T1000 (cell line): ENCODE data around the gene CDS2.
"Not testable (repeated sequence)": the region's sequence is repeated elsewhere in the genome, so short reads cannot be mapped to it uniquely, and the experiment has no call there.

Experiments
- DNase-seq: peaks from one replicate; lab custom pipeline; 2025; ENCODE audit warnings: mixed read lengths; lab: John Stamatoyannopoulos, UW

CDS2 gene

DNA sequence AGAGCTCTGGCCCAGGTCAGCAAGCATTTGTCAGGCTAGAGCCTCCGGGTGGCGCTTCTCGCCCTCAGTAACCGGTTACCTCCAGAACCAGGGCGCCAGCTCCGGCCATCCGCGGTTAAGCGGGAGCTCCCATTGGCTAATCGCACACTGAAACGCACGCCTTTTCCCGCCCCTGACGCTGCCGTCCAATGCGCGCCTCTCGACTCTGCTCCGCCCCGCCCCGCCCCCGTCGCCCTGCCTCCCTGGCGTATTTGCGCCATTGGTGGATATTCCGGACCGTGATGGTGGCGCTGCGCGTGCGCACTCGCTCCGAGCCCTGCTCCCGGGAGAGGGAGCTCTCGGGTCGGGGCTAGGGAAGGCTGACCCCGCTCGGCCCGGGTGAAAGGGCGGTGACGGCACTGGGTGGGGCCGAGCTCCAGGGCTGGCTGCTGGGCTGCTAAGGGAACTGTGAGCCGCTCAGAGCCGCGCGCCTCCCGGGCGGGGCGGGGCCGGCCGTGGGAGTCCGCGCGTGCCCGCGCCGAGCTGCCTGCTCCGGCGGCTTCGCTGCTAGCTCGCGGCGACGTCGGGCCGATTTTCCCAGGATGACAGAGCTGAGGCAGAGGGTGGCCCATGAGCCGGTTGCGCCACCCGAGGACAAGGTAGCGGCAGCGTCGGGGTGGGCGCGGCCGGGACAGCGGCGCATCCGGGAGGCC, at the start of gene CDS2:
Gene CDS2, plus strand, starts transcription at position 497 of the 692 bp plus-strand sequence. Its CDS starts 85 bp downstream, at position 582.
- peak; percentile 99 for DNase-seq

DNA sequence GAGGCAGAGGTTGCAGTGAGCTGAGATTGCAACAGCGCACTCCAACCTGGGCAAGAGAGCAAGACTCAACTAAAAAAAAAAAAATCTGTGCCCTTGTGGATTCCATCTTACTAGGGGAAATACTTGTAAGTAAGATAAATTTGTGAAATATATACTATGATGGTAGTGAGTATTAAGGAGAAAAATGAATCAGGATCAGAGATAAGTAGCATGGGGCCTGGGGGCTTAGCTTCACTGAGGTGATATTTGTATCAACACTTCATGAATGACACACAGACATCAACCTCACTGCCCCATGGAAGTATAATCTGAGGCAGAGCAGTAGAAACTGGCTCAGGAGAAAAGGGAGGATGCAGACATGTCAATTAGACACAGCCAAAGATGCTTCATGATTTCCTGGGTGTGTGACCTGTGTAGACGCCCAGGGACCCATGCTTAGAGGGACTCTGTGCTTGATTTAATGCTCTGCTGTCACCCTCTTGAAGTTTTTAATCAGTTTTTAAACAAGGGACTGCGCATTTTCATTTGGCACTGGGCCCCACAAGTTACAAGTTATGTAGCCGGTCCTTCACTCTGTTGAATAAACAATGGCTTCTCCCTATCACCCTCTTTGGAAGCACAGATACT, 48.9 kb upstream of the CDS2 start:
- DNase-seq = no peak

DNA sequence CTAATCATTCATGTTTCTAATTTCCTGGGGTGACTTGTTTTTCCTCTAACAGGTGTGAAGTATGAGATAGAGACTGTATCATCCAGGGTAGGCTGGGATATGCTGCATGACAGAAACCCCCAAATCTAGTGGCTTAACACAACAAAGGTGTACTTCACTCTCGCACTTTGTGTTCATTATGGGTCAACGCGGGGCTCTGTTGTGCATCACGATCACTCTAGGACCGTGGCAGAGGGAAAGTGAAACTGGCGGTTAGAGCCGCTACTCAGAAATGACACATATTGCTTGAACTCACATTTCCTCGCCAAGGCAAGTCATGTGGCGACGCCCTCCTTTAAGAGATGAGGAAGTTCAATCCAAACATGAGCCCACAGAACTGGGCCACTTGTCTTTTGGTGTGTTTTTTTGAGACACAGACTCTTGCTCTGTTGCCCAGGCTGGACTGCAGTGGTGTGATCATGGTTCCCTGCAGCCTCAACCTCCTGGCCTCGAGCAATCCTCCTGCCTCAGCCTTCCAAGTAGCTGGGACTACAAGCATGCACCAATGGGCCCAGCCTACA, 48.3 kb upstream of the CDS2 start:
- DNase-seq = no peak

DNA sequence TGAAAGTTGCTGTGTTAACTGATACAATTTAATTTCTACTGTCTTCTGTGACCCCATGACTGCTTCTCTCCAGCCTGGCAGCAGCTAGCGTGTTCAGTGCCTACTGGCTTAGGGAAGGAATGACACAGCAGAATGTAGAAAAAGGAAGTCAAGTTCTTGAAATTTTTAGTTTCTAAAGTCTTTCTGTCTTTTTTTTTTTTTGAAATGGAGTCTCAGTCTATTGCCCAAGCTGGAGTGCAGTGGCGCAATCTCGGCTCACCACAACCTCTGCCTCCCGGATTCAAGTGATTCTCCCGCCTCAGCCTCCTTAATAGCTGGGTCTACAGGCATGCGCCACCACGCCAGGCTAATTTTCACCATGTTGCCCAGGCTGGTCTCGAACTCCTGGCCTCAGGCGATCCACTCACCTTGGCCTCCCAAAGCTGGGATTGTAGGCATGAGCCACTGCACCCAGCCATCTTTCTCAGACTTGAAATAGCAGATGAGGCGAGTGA, 46.4 kb upstream of the CDS2 start:
- no peak for DNase-seq

DNA sequence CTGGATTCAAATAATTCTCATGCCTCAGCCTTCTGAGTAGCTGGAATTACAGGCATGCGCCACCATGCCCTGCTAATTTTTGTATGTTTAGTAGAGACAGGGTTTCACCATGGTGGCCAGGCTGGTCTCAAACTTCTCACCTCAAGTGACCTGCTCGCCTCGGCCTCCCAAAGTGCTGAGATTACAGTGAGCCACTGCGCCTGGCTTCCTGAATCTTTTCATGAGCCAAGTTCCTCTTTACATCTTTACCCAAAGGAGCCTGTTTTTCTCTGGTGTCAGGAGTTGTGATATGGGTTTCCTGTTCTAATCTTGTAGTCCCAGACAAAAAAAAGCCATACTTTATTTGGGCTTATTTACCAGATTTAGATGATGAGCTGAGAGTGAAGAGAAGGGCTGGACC, 41.4 kb upstream of the CDS2 start:
- DNase-seq = no peak

DNA sequence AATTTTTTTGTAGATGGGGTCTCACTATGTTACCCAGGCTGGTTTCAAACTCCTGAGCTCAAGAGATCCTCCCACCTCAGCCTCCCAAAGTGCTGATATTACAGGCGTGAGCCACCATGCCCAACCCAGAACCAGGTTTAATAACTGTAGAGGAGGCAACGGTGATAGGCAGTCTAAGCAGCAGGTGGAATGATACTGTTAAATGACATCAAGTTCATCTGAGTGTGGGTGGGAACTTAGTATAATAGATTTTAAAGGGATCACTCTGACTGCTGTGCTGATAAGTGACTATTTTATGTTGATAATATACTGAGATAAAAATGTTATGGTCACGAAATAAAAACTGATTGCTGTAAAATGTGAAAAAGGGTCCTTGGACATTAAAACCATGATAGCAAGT, 38.1 kb upstream of the CDS2 start:
- no peak for DNase-seq

DNA sequence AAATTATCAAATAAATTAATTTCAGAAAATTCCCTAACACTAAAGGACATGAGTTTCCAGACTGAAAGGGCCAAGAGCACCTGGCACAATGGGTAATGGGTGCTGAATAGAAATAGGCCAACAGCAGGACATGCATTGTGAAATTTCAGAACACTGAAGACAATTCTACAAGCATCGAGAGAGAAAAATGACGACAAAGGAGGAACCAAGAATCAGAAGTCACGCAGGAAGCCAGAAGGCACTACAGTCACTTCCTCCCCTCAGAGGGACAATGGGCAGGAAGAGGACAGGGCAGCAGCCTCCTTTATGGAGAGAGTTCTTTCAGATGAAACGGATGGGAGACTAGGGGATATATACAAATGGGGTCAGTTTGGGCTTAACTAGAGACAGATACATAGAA, 36.6 kb upstream of the CDS2 start:
- no peak for DNase-seq

DNA sequence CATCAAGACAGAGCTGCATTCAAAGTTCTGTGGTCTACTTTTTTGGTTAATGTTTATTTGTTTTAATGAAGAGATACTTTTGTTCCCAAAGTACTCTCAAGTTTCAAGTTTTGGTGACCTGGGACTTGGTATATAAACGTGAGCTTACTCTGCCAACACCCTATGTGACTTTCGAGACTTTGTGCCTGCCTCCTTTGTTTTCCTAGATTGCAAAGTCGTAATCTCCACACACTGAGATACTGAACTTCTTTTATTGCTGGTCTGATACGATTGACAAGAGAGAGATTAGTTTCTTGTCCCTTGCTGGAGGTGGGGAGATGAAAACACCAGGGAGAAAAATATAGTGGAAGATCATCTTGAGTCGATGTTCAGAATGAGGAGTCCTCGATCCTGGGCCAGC, 34.9 kb upstream of the CDS2 start:
- no peak for DNase-seq

DNA sequence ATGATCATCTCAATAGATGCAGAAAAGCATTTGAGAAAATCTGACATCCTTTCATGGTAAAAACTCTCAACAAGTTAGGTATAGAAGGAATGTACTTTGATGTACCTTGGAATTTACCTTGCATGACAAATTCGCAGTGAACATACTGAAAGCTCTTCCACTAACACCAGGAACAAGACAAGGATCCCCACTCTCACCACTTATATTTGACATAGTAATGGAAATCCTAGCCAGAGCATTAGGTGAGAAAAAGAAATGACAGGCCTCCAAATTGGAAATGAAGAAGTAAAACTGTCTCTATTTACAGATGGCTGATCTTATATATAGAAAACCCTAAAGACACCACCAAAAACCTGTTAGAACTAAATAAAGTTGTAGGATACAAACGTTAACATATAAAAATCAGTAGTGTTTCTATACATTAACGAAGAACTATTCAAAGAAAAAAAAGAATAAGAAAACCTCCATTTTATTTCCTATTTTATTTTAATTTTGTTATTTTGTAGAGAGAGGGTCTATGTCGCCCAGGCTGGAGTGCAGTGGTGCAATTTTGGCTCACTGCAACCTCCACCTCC, 34.0 kb upstream of the CDS2 start:
- DNase-seq = no peak

DNA sequence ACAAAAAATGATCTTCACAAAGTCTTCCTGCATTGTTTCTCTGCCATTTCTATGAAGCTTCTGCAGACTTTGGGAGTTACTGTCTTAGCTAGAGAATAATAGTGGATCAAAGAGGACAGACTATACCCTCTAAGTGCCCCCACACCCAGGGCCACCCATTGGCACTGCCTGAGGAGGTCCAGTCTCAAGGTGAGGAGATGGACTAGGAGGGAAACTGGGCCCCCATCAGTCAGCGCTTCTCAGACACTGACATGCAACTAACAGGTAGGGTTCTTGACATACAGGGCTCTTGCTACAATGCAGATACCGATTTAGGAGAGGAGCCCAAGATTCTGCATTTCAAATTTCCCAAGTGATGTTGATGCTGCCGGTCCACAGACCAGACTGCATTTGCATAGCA, 31.4 kb upstream of the CDS2 start:
- DNase-seq = no peak

DNA sequence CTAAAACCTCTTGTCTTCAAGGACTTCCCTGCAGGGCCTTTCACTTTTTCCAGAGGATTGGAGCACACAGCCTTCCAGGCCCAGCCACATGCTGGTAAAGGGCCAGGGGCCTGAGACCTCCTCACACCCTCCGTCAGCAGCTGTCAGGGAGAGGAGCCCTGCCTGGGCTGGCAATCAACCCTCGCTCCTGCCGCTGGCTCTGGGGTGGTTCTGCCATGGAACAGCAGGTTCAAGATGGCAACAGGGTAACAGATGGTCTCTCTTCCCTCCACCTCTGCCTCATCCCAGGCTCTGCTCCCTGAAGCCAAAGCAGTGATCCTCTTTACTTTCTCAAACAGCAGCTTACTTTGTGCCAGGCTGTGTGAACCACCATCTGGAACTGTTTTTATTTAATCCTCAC, 30.9 kb upstream of the CDS2 start:
- no peak for DNase-seq

DNA sequence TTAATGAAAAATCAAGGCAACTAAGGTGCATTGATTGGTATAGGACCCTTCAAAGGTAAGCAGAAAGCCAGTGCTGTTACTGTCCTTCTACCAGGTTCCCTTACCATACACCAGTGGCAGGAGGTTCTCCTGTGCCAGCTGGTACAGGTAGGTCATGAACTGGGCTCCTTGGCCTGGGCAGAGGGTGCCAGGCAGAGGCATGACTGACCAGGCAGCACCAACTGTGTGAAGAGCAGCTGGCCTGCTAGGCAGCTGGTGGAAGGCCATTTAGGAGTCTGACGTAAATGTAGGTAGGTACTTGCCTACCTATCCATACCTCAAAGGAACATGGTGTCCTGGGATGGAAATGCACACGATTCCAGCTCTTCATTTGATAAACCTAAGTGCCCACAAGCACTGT, 30.3 kb upstream of the CDS2 start:
- no peak for DNase-seq

DNA sequence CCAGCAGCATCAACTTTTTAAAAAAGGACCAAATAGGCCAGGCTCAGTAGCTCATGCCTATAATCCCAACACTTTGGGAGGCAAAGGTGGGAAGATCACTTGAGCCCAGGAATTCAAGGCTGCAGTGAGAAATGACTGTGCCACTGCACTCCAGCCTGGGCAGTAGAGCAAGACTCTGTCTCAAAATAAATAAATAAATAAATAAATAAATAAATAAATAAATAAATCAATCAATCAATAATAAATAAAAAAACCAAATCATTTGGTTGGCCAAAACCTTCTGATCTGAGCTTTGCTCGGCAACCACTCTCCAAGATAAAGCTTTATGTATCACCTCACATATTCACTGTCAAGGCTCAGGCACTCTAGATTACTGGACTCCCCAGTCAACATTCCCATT, 27.8 kb upstream of the CDS2 start:
- DNase-seq = not testable (repeated sequence)

DNA sequence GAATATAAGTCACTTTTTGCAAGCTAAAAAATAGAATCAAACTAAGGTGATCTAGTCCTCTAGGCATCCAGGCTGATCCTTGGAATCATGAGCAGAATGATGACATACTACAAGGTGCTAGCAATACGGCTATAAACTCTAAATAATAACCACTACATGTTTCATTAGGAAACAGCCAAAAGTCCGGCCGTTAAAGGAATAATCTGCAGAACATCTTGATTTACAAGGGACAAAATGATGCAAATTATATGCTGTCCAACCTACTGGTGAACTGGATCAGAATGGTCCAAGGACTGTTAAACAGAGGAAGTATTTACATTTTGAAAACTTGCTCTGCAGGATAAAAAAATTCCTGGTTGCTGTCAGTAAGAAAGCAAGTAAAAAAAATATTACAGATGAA, 26.9 kb upstream of the CDS2 start:
- DNase-seq = not testable (repeated sequence)

DNA sequence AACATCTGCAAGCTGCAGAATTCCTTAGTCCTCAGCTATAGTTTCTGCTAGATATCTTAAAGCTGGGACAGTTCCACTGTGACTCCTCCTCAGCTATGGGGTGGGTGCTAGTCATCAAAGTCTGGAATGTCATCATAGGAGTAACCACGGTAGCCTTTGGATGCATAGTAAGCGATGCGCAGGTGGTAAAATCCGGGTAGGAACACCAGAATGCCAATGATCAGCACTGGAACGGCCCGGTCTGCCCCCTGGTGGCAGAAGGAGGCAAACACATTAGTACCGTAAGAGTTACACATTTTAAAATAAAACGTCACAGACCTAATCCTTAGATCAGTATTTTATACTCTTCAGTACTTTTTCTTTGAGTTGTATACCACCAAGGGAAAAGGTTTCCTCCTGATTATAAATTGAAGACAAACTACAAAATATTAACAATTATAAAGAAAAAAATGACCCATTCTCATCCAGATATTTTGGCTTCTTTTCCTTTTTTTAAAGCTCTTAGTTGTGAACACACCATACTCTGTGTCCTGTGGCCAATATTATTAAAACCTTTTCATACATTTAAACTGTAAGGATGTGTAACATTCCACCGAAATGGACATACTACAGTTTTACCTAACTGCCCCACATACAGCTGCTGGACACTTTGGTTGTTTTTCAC, 26.0 kb upstream of the CDS2 start:
- peak; percentile 46 for DNase-seq

DNA sequence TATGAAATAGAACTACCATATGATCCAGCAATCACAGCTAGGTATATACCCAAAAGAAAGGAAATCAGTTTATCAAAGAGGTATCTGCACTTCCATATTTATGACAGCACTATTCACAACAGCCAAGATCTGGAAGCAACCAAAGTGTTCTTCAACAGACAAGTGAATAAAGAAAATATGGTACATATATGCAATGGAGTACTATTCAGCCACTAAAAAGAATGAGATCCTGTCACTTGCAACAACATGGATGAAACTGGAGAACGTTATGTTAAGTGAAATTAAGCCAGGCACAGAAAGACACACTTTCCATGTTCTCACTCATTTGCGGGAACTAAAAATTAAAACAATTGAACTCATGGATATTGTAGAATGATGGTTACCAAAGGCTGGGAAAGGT, 22.3 kb upstream of the CDS2 start:
- no peak for DNase-seq

DNA sequence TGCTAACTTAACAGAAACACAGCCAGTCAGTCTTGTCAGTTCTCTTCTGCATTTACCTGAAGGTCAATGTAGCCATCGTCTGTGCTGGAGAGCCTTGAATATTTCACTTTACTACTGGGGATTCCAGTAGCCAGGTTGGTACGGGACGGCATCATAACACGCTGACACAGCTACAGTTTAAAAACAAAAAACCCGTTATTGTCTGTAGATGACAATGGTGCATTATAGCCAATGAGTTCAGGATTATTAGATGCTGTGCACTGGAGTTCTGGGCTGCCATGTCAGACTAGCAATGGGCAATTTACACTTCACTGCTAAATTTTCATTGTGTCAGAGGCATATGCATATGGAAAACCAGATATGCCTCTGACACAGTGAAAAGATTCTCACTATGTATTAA, 17.5 kb upstream of the CDS2 start:
- DNase-seq = no peak

DNA sequence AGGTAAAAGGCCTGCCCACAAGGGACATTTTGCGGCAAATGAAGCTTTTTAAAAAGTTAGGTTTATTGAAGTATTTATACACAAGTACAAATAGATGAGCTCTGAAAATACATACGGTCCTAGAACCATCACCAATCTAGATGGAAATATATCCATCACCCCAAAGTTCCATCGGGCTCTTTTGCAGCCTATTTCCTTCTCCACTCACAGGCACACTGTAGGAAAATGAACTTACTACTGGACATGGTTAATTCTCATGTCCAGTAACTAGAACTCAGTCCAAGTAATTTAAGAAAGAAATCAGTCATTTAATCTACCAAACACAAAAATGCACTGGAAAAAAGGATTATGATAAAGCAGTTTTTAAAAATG, 13.2 kb upstream of the CDS2 start:
- DNase-seq = no peak

DNA sequence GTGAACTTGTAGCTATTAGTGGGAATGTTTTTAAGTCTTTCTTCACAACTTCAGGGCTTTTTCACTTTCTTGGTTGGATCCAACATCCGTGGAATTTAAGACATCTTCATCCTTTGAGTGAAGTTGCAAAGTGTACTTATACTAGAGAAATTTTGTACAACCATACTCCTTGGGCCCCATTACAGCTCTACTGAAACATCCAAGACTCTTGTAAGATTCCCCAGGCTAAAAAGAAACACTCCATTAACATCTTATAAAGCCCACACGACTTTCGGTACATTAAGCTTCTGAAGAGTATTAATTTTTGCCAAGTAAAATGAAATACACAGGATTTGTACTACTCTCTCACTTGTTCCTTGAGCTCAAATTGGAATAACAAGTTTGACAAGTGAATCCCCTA, 12.4 kb upstream of the CDS2 start:
- DNase-seq = no peak

DNA sequence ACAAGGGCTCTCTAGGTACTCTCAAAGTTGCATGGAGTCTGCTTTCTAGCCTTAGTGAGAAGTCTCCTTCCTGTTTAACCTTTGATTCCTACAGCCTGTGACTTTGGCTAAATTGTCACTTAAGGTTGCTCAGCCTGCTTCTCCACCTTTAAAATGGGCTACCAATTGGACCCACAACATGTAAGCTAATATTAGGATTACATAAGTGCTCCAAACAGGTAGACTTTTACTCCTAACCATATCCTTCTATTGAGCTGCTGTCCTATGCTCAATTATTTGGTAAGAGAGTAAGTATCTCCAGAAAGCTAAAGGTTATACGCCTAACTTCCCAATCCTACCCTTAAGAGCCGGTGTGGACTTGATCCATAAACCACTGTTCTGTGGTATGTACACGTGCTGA, 9.9 kb upstream of the CDS2 start:
- no peak for DNase-seq

DNA sequence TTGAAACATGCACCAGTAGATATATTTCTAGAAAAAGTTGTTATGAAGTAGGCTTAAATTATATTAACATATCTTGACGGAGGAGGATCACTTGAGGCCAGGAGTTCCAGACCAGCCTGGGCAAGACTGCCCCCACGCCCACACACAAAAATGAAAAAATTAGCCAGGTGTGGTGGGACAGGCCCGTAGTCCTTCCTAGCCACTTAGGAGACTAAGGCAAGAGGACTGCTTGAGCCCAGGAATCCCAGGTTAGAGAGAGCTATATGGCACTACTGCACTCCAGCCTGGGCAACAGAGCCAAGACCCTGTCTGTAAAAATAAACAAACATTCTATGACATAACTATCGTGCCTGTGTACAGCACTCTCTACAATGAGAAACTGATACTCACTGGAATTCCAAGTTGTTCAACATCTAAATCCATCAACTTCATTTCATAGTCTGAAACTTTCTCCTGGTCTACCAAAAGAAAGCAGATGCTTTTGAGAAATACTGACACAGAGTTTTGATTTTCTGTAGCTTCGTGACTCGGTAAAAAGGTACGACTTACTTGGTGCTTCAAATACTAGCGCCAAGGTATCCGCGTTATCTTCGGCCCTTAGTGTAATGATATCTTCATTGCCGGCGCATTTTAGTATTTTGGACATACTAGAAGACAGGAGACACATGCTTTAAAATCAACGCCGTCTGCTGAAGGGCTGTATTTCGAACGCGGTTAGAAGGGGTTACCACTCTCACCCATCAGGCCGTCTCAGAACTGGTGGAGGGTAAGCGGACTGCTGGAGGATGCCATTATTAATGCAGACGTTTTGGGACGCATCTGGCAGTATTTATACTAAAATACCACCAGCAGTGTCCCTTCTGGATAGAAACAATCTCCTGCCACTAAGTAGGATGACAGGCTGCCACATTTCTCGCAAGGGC, 8.3 kb upstream of the CDS2 start:
- DNase-seq = no peak

DNA sequence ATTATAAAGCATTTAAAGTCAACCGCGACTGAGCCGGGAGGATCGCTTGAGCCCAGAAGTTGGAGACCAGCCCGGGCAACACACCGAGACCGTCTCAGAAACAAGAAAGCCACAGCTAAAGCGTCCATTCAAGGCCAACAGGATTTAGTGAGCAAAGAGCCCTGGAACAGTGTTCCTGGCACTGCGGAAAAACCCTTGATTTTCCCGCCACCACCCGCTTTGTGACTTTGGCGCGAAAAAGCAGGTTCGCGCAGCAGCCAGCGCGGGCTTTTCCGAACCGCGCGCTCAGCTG, 7.7 kb upstream of the CDS2 start:
- no peak for DNase-seq
